Activated CD8-positive, alpha-beta memory T cell treated with anti-CD3 and anti-CD28 coated beads for 36 hours (primary cell): Measurements from ENCODE around the gene NEK5. TPM values are rescaled to one million over a fixed set of nuclear protein-coding genes. Genes with fewer than 3 reads are reported as not detected.
"Not testable (repeated sequence)": the region's sequence is repeated elsewhere in the genome, so short reads cannot be mapped to it uniquely, and the experiment has no call there.

Experiments
- CTCF ChIA-PET: fragments of 350-600 bp; sonication (Branson Sonifier 250); formaldehyde crosslinking; loops from one replicate; lab custom pipeline; 2021; ENCODE audit warnings: antibody characterized with exemption; lab: Charles Lee
- POLR2A ChIA-PET: fragments of 350-600 bp; sonication (Branson Sonifier 250); formaldehyde crosslinking; loops from one replicate; lab custom pipeline; 2021; ENCODE audit warnings: antibody characterized with exemption; lab: Charles Lee
- total RNA-seq, 2 experiments: library from RNA; stranded (reverse); gene quantifications; one replicate each; pipeline ENCODE4 v1.2.3, GENCODE V29; 2021

The NEK5 gene
- total RNA-seq, 2 experiments from 2014 or later = not detected

- POLR2A ChIA-PET = no interaction called here
These were observed 27.9 kb upstream of the NEK5 start for GRCh38 chr13:52156724-52157261.

GRCh38 chr13:52155177-52155576 lies 26.3 kb upstream of the NEK5 start:
- CTCF ChIA-PET = no interaction called here
- POLR2A ChIA-PET = no interaction called here

More at GRCh38 chr13:52156724-52157261, 27.9 kb upstream of the NEK5 start:
- CTCF ChIA-PET = no interaction called here

GRCh38 chr13:52147225-52147624 lies 18.4 kb upstream of the NEK5 start:
- POLR2A ChIA-PET = no interaction called here
- CTCF ChIA-PET = no interaction called here

GRCh38 chr13:52141299-52141698 lies 12.4 kb upstream of the NEK5 start:
- ChIA-PET POLR2A (no interaction called here), CTCF (no interaction called here)

GRCh38 chr13:52137489-52137888 lies 8.6 kb upstream of the NEK5 start:
- ChIA-PET POLR2A (no interaction called here), CTCF (interaction anchor here (1.0 kb wide), 1 partner anchor 10 kb away, joined by 3 read pairs; no protein-coding TSS in a partner anchor)

GRCh38 chr13:52136763-52137162 lies 7.9 kb upstream of the NEK5 start:
- ChIA-PET POLR2A (no interaction called here), CTCF (interaction anchor here (1.0 kb wide), 1 partner anchor 9 kb away, joined by 3 read pairs; no protein-coding TSS in a partner anchor)

- CTCF ChIA-PET = interaction anchor here (0.6 to 0.8 kb wide), 2 partner anchors 238 to 727 kb away, joined by 3 read pairs; no protein-coding TSS in a partner anchor
- POLR2A ChIA-PET = no interaction called here
These were observed 1.8 kb upstream of the NEK5 start for GRCh38 chr13:52130641-52131040.

- POLR2A ChIA-PET = no interaction called here
These were observed 830 bp downstream of the NEK5 start for GRCh38 chr13:52127783-52128702.

GRCh38 chr13:52127378-52127777 lies 1.5 kb downstream of the NEK5 start:
- CTCF ChIA-PET = interaction anchor here (0.8 to 1.8 kb wide), 7 partner anchors 10 to 840 kb away, joined by 3 to 9 read pairs (median 3); partner anchors contain the start of gene ALG11
- POLR2A ChIA-PET = no interaction called here

More at GRCh38 chr13:52127783-52128702, 830 bp downstream of the NEK5 start:
- CTCF ChIA-PET = interaction anchor here (0.8 to 2.0 kb wide), 14 partner anchors 9 to 840 kb away, joined by 3 to 9 read pairs (median 3); partner anchors contain the start of gene ALG11

GRCh38 chr13:52125547-52125946 lies 3.3 kb downstream of the NEK5 start:
- ChIA-PET POLR2A (interaction anchor here (0.5 kb wide), 1 partner anchor 189 kb away, joined by 4 read pairs; no protein-coding TSS in a partner anchor), CTCF (interaction anchor here (0.6 kb wide), 1 partner anchor 977 kb away, joined by 3 read pairs; no protein-coding TSS in a partner anchor)

- POLR2A ChIA-PET = no interaction called here
- CTCF ChIA-PET = no interaction called here
These were observed 10.3 kb downstream of the NEK5 start for GRCh38 chr13:52118595-52118994.

- ChIA-PET CTCF (no interaction called here), POLR2A (no interaction called here)
These were observed 10.8 kb downstream of the NEK5 start for GRCh38 chr13:52118095-52118494.

- ChIA-PET CTCF (no interaction called here), POLR2A (no interaction called here)
These were observed 16.3 kb downstream of the NEK5 start for GRCh38 chr13:52112591-52112990.

- ChIA-PET CTCF (no interaction called here), POLR2A (no interaction called here)
These were observed 19.7 kb downstream of the NEK5 start for GRCh38 chr13:52109116-52109670.

- CTCF ChIA-PET = no interaction called here
- POLR2A ChIA-PET = no interaction called here
These were observed 23.0 kb downstream of the NEK5 start for GRCh38 chr13:52105841-52106240.

GRCh38 chr13:52104624-52105023 lies 24.2 kb downstream of the NEK5 start:
- ChIA-PET CTCF (no interaction called here), POLR2A (no interaction called here)

GRCh38 chr13:52103386-52103785 lies 25.5 kb downstream of the NEK5 start:
- ChIA-PET CTCF (no interaction called here), POLR2A (no interaction called here)

GRCh38 chr13:52102423-52102822 lies 26.4 kb downstream of the NEK5 start:
- CTCF ChIA-PET, POLR2A ChIA-PET: not testable (repeated sequence)

GRCh38 chr13:52097197-52097596 lies 31.7 kb downstream of the NEK5 start:
- POLR2A ChIA-PET = no interaction called here
- CTCF ChIA-PET = no interaction called here

GRCh38 chr13:52096748-52097147 lies 32.1 kb downstream of the NEK5 start:
- CTCF ChIA-PET = no interaction called here
- POLR2A ChIA-PET = no interaction called here
